NCI-H226 (cell line): ENCODE data around the gene ALS2.
"Not testable (repeated sequence)": the region's sequence is repeated elsewhere in the genome, so short reads cannot be mapped to it uniquely, and the experiment has no call there.

ENCODE experiments used
- DNase-seq: peaks from one replicate; pipeline ENCODE4 v3.0.0-alpha.2; 2015

ALS2 gene

GRCh38 chr2:201793631-201794030 lies 12.9 kb upstream of the ALS2 start:
- DNase-seq, result no peak

- no peak for DNase-seq
Observed at GRCh38 chr2:201790989-201791388, 10.3 kb upstream of the ALS2 start.

- DNase-seq, result no peak
Observed at GRCh38 chr2:201790291-201790690, 9.6 kb upstream of the ALS2 start.

GRCh38 chr2:201789395-201789794 lies 8.7 kb upstream of the ALS2 start:
- no peak for DNase-seq

- no peak for DNase-seq
Observed at GRCh38 chr2:201788371-201788770, 7.6 kb upstream of the ALS2 start.

- DNase-seq, result no peak
Observed at GRCh38 chr2:201786471-201786870, 5.7 kb upstream of the ALS2 start.

GRCh38 chr2:201785135-201785534 lies 4.4 kb upstream of the ALS2 start:
- DNase-seq, result no peak

- DNase-seq, result no peak
Observed at GRCh38 chr2:201784563-201784962, 3.8 kb upstream of the ALS2 start.

- no peak for DNase-seq
Observed at GRCh38 chr2:201781557-201782051, 871 bp upstream of the ALS2 start.

GRCh38 chr2:201779901-201780673 lies 646 bp downstream of the ALS2 start:
- no peak for DNase-seq

GRCh38 chr2:201777869-201778268 lies 2.9 kb downstream of the ALS2 start:
- no peak for DNase-seq

GRCh38 chr2:201777043-201777442 lies 3.7 kb downstream of the ALS2 start:
- DNase-seq, result no peak

- no peak for DNase-seq
Observed at GRCh38 chr2:201775326-201775725, 5.4 kb downstream of the ALS2 start.

- DNase-seq, result no peak
Observed at GRCh38 chr2:201774546-201774945, 6.2 kb downstream of the ALS2 start.

- no peak for DNase-seq
Observed at GRCh38 chr2:201773990-201774389, 6.7 kb downstream of the ALS2 start.

GRCh38 chr2:201769666-201770373 lies 10.9 kb downstream of the ALS2 start:
- DNase-seq, result no peak

- no peak for DNase-seq
Observed at GRCh38 chr2:201768918-201769317, 11.8 kb downstream of the ALS2 start.

GRCh38 chr2:201765799-201766198 lies 14.9 kb downstream of the ALS2 start:
- DNase-seq, result no peak

- DNase-seq, result not testable (repeated sequence)
Observed at GRCh38 chr2:201764469-201764868, 16.3 kb downstream of the ALS2 start.

- no peak for DNase-seq
Observed at GRCh38 chr2:201761101-201761500, 19.6 kb downstream of the ALS2 start.

- DNase-seq, result no peak
Observed at GRCh38 chr2:201759567-201759966, 21.2 kb downstream of the ALS2 start.

- DNase-seq, result no peak
Observed at GRCh38 chr2:201758873-201759272, 21.9 kb downstream of the ALS2 start.

- DNase-seq, result no peak
Observed at GRCh38 chr2:201758234-201758633, 22.5 kb downstream of the ALS2 start.

- no peak for DNase-seq
Observed at GRCh38 chr2:201754717-201755415, 25.9 kb downstream of the ALS2 start.
